Osteocyte (in vitro differentiated cells): Measurements from ENCODE around the gene ZNF282. TPM values are rescaled to one million over a fixed set of nuclear protein-coding genes. Genes with fewer than 3 reads are reported as not detected.

Source experiments
- DNase-seq: peaks from one replicate; pipeline ENCODE4 v3.0.0; 2021; ENCODE audit warnings: mixed read lengths; ENCODE audit not compliant: unreplicated experiment; ENCODE audit errors: extremely low spot score
- H3K27ac Mint-ChIP-seq: one replicate; pipeline ENCODE4 v1.8.0; 2021; ENCODE audit warnings: mild to moderate bottlenecking, mixed read lengths; ENCODE audit not compliant: unreplicated experiment
- H3K27me3 Mint-ChIP-seq: one replicate; pipeline ENCODE4 v1.8.0; 2021; ENCODE audit warnings: mixed read lengths; ENCODE audit not compliant: unreplicated experiment
- H3K36me3 Mint-ChIP-seq: one replicate; pipeline ENCODE4 v1.8.0; 2021; ENCODE audit warnings: mixed read lengths; ENCODE audit not compliant: unreplicated experiment
- H3K4me1 Mint-ChIP-seq: one replicate; pipeline ENCODE4 v1.8.0; 2021; ENCODE audit warnings: mixed read lengths; ENCODE audit not compliant: unreplicated experiment
- H3K4me3 Mint-ChIP-seq: one replicate; pipeline ENCODE4 v1.8.0; 2021; ENCODE audit warnings: mild to moderate bottlenecking, moderate library complexity, mixed read lengths; ENCODE audit not compliant: unreplicated experiment
- H3K9me3 Mint-ChIP-seq: one replicate; pipeline ENCODE4 v1.8.0; 2021; ENCODE audit warnings: mixed read lengths; ENCODE audit not compliant: unreplicated experiment
- CTCF ChIP-seq: fragments of 200-600 bp; sonication (generic); IDR thresholded peaks from 2 replicates; pipeline ENCODE4 v1.5.0; 2021; ENCODE audit warnings: antibody characterized with exemption, mild to moderate bottlenecking, moderate library complexity
- total RNA-seq: library from RNA; stranded (reverse); gene quantifications from 2 replicates; pipeline ENCODE4 v1.2.1, GENCODE V29; 2021

The ZNF282 gene
- total RNA-seq, 1 donor from 2014 or later, result 29.8 TPM

- DNase-seq, result no peak
- no peaks in the 10 kb centered on the region for H3K4me1 Mint-ChIP-seq
- H3K9me3 Mint-ChIP-seq, result no peaks in the 10 kb centered on the region
- no peak for TF ChIP-seq CTCF
- H3K27ac Mint-ChIP-seq, result no peak overlapping the region
- peaks cover 27% of the 10 kb centered on the region for H3K36me3 Mint-ChIP-seq
- H3K27me3 Mint-ChIP-seq, result no peaks in the 10 kb centered on the region
- no peak overlapping the region for H3K4me3 Mint-ChIP-seq
These were observed 28.6 kb upstream of the ZNF282 start for GRCh38 chr7:149166630-149167352.

- no peaks in the 10 kb centered on the region for H3K4me1 Mint-ChIP-seq
- H3K27me3 Mint-ChIP-seq, result no peaks in the 10 kb centered on the region
- H3K9me3 Mint-ChIP-seq, result no peaks in the 10 kb centered on the region
- H3K36me3 Mint-ChIP-seq, result peaks cover 24% of the 10 kb centered on the region
- no peak overlapping the region for H3K27ac Mint-ChIP-seq
- no peak overlapping the region for H3K4me3 Mint-ChIP-seq
- no peak for DNase-seq
- TF ChIP-seq CTCF, result no peak
These were observed 23.3 kb upstream of the ZNF282 start for GRCh38 chr7:149171892-149172533.

- no peak overlapping the region for H3K27ac Mint-ChIP-seq
- H3K4me1 Mint-ChIP-seq, result no peaks in the 10 kb centered on the region
- H3K4me3 Mint-ChIP-seq, result no peak overlapping the region
- no peak for DNase-seq
- no peak for TF ChIP-seq CTCF
- H3K9me3 Mint-ChIP-seq, result no peaks in the 10 kb centered on the region
- peaks cover 25% of the 10 kb centered on the region for H3K36me3 Mint-ChIP-seq
- H3K27me3 Mint-ChIP-seq, result no peaks in the 10 kb centered on the region
These were observed 22.8 kb upstream of the ZNF282 start for GRCh38 chr7:149172534-149172920.

- no peaks in the 10 kb centered on the region for H3K9me3 Mint-ChIP-seq
- H3K4me1 Mint-ChIP-seq, result no peaks in the 10 kb centered on the region
- TF ChIP-seq CTCF, result no peak
- DNase-seq, result no peak
- H3K27ac Mint-ChIP-seq, result no peak overlapping the region
- H3K27me3 Mint-ChIP-seq, result no peaks in the 10 kb centered on the region
- H3K4me3 Mint-ChIP-seq, result no peak overlapping the region
- peaks cover 38% of the 10 kb centered on the region for H3K36me3 Mint-ChIP-seq
These were observed 20.2 kb upstream of the ZNF282 start for GRCh38 chr7:149175150-149175549.

- no peak for DNase-seq
- H3K27me3 Mint-ChIP-seq, result no peaks in the 10 kb centered on the region
- H3K9me3 Mint-ChIP-seq, result no peaks in the 10 kb centered on the region
- H3K4me1 Mint-ChIP-seq, result peaks cover 10% of the 10 kb centered on the region
- H3K4me3 Mint-ChIP-seq, result no peak overlapping the region
- TF ChIP-seq CTCF, result no peak
- no peak overlapping the region for H3K27ac Mint-ChIP-seq
- peaks cover 50% of the 10 kb centered on the region for H3K36me3 Mint-ChIP-seq
These were observed 16.1 kb upstream of the ZNF282 start for GRCh38 chr7:149179241-149179640.
